ENCODE measurements around the gene PIGU.
"Not testable (repeated sequence)": the region's sequence is repeated elsewhere in the genome, so short reads cannot be mapped to it uniquely, and the experiment has no call there.

Gene PIGU

GRCh38 chr20:34611976-34612375 is 64.9 kb downstream of the PIGU start:
- H3K9me3 ChIP-seq (ENCODE audit: control insufficient read depth, insufficient read depth, low read depth, low read length); H3K27ac ChIP-seq (ENCODE audit: extremely low read depth, low read depth, low read length); CTCF ChIA-PET; H3K4me3 ChIP-seq (ENCODE audit: low read depth, low read length); H3K4me1 ChIP-seq (ENCODE audit: control insufficient read depth, insufficient read depth, low read length): not testable (repeated sequence)
- peak; percentile 98 for TF ChIP-seq ZNF146 (tag by site-specific recombination; IDR thresholded peaks at IDR 0.05)
- H3K36me3 ChIP-seq (ENCODE audit: control insufficient read depth in 2 of 2, insufficient read depth in 1 of 2, low read length in 2 of 2), result peaks cover 3 to 12% of the 10 kb centered on the region in 2 experiments; a peak in 2 of 3 replicates
- POLR2A ChIA-PET, result interaction anchor here (0.6 to 0.7 kb wide), 3 partner anchors 28 to 195 kb away, joined by 3 to 4 read pairs (median 4); no protein-coding TSS in a partner anchor

- TF ChIP-seq HOXD13 (CRISPR knock-in tag; IDR thresholded peaks at IDR 0.05; ENCODE audit: borderline replicate concordance) (no peak), ZNF548 (tag by site-specific recombination; IDR thresholded peaks at IDR 0.05) (no peak), ZNF404 (tag by site-specific recombination; IDR thresholded peaks at IDR 0.05) (no peak), ZNF473 (tag by site-specific recombination; IDR thresholded peaks at IDR 0.05) (no peak), ZNF211 (tag by site-specific recombination; IDR thresholded peaks at IDR 0.05; ENCODE audit: low read depth) (no peak), ZNF169 (tag by site-specific recombination; IDR thresholded peaks at IDR 0.05) (no peak), PRDM2 (tag by site-specific recombination; IDR thresholded peaks at IDR 0.05; ENCODE audit: borderline replicate concordance) (no peak), GLI4 (tag by site-specific recombination; IDR thresholded peaks at IDR 0.05) (no peak), ZSCAN18 (tag by site-specific recombination; IDR thresholded peaks at IDR 0.05) (no peak), ZBTB48 (tag by site-specific recombination; IDR thresholded peaks at IDR 0.05) (no peak)
- TF ChIP-seq, protein P1, sequence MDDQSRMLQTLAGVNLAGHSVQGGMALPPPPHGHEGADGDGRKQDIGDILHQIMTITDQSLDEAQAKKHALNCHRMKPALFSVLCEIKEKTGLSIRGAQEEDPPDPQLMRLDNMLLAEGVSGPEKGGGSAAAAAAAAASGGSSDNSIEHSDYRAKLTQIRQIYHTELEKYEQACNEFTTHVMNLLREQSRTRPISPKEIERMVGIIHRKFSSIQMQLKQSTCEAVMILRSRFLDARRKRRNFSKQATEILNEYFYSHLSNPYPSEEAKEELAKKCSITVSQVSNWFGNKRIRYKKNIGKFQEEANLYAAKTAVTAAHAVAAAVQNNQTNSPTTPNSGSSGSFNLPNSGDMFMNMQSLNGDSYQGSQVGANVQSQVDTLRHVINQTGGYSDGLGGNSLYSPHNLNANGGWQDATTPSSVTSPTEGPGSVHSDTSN (CRISPR knock-in tag; IDR thresholded peaks at IDR 0.05), result no peak
- TF ChIP-seq, protein P2, sequence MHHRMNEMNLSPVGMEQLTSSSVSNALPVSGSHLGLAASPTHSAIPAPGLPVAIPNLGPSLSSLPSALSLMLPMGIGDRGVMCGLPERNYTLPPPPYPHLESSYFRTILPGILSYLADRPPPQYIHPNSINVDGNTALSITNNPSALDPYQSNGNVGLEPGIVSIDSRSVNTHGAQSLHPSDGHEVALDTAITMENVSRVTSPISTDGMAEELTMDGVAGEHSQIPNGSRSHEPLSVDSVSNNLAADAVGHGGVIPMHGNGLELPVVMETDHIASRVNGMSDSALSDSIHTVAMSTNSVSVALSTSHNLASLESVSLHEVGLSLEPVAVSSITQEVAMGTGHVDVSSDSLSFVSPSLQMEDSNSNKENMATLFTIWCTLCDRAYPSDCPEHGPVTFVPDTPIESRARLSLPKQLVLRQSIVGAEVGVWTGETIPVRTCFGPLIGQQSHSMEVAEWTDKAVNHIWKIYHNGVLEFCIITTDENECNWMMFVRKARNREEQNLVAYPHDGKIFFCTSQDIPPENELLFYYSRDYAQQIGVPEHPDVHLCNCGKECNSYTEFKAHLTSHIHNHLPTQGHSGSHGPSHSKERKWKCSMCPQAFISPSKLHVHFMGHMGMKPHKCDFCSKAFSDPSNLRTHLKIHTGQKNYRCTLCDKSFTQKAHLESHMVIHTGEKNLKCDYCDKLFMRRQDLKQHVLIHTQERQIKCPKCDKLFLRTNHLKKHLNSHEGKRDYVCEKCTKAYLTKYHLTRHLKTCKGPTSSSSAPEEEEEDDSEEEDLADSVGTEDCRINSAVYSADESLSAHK (tag by site-specific recombination; IDR thresholded peaks at IDR 0.05), result no peak
- no peaks in the 10 kb centered on the region for H3K9me3 ChIP-seq (ENCODE audit: control insufficient read depth, insufficient read depth, low read depth, low read length)
- ChIA-PET POLR2A (no interaction called here), CTCF (interaction anchor here (0.7 to 1.2 kb wide), 2 partner anchors 213 to 295 kb away, joined by 3 to 4 read pairs; no protein-coding TSS in a partner anchor)
- no peaks in the 10 kb centered on the region for H3K36me3 ChIP-seq (ENCODE audit: control insufficient read depth in 2 of 2, insufficient read depth in 1 of 2, low read length in 2 of 2)
- no peak overlapping the region for H3K4me3 ChIP-seq (ENCODE audit: low read depth, low read length)
- H3K4me1 ChIP-seq (ENCODE audit: control insufficient read depth, insufficient read depth, low read length), result no peaks in the 10 kb centered on the region
- H3K27ac ChIP-seq (ENCODE audit: extremely low read depth, low read depth, low read length), result no peak overlapping the region
Observed at GRCh38 chr20:34607066-34607465, 69.8 kb downstream of the PIGU start.

All from HEK293 (cell line).